WERI-Rb-1 (cell line): ENCODE results near the gene KCNIP4.

Experiments used
- DNase-seq: peaks from one replicate; pipeline ENCODE4 v3.0.0-alpha.2; 2020
- H3K27ac ChIP-seq: fragments of 250-450 bp; sonication (Bioruptor Pico); 2 replicates; pipeline ENCODE4 v1.5.1; 2020; ENCODE audit warnings: mild to moderate bottlenecking, moderate library complexity
- H3K27me3 ChIP-seq: fragments of 250-450 bp; sonication (Bioruptor Pico); 2 replicates; pipeline ENCODE4 v1.5.1; 2021; ENCODE audit warnings: mild to moderate bottlenecking, low read depth, moderate library complexity; ENCODE audit not compliant: insufficient read depth, severe bottlenecking
- H3K36me3 ChIP-seq: fragments of 250-450 bp; sonication (Bioruptor Pico); 2 replicates; pipeline ENCODE4 v1.5.1; 2020; ENCODE audit warnings: mild to moderate bottlenecking, moderate library complexity
- H3K4me3 ChIP-seq: 2 replicates; pipeline ENCODE4 v1.5.1; 2011; ENCODE audit warnings: low read depth, mild to moderate bottlenecking, control low read depth, low read length
- H3K9me3 ChIP-seq: fragments of 250-450 bp; sonication (Bioruptor Pico); 2 replicates; pipeline ENCODE4 v1.5.1; 2021; ENCODE audit warnings: mild to moderate bottlenecking, moderate library complexity; ENCODE audit not compliant: severe bottlenecking
- CTCF ChIP-seq: IDR thresholded peaks from 2 replicates; pipeline ENCODE4 v1.5.1; 2011; ENCODE audit warnings: low read depth, mild to moderate bottlenecking, control low read depth, inconsistent platforms, low read length

Gene KCNIP4

GRCh38 chr4:21655031-21655430, 293.5 kb downstream of the KCNIP4 start:
- TF ChIP-seq CTCF, result no peak

GRCh38 chr4:21652508-21653231, 295.9 kb downstream of the KCNIP4 start:
- no peak for DNase-seq
- Histone ChIP-seq H3K27ac (no peak overlapping the region), H3K9me3 (no peaks in the 10 kb centered on the region)

More at GRCh38 chr4:21655031-21655430, 293.5 kb downstream of the KCNIP4 start:
- Histone ChIP-seq H3K27ac (no peak overlapping the region), H3K36me3 (no peaks in the 10 kb centered on the region), H3K27me3 (no peaks in the 10 kb centered on the region), H3K9me3 (no peaks in the 10 kb centered on the region), H3K4me3 (no peak overlapping the region)
- peak; percentile 21 for DNase-seq

GRCh38 chr4:21649391-21650090, 299.0 kb downstream of the KCNIP4 start:
- no peak for DNase-seq
- no peaks in the 10 kb centered on the region for H3K9me3 ChIP-seq
- H3K4me3 ChIP-seq, result no peak overlapping the region
- H3K27me3 ChIP-seq, result no peaks in the 10 kb centered on the region
- TF ChIP-seq CTCF, result no peak
- no peak overlapping the region for H3K27ac ChIP-seq
- H3K36me3 ChIP-seq, result no peaks in the 10 kb centered on the region

More at GRCh38 chr4:21652508-21653231, 295.9 kb downstream of the KCNIP4 start:
- Histone ChIP-seq H3K4me3 (no peak overlapping the region), H3K36me3 (no peaks in the 10 kb centered on the region), H3K27me3 (no peaks in the 10 kb centered on the region)
- no peak for TF ChIP-seq CTCF

GRCh38 chr4:21645776-21646175, 302.8 kb downstream of the KCNIP4 start:
- Histone ChIP-seq H3K27me3 (no peaks in the 10 kb centered on the region), H3K4me3 (no peak overlapping the region), H3K27ac (no peak overlapping the region), H3K9me3 (no peaks in the 10 kb centered on the region), H3K36me3 (no peaks in the 10 kb centered on the region)
- DNase-seq, result no peak
- TF ChIP-seq CTCF, result no peak

GRCh38 chr4:21641696-21642095, 306.9 kb downstream of the KCNIP4 start:
- no peak for DNase-seq
- H3K4me3 ChIP-seq, result no peak overlapping the region
- H3K27me3 ChIP-seq, result no peaks in the 10 kb centered on the region
- no peaks in the 10 kb centered on the region for H3K9me3 ChIP-seq
- H3K27ac ChIP-seq, result no peak overlapping the region
- no peak for TF ChIP-seq CTCF
- H3K36me3 ChIP-seq, result no peaks in the 10 kb centered on the region
